ENCODE measurements around the gene ELL2. TPM values are rescaled to one million over a fixed set of nuclear protein-coding genes. Genes with fewer than 3 reads are reported as not detected.

ELL2 gene
- total RNA-seq, 4 donors from 2014 or later = 5.8 to 46.8 (median 19.7) TPM

DNA sequence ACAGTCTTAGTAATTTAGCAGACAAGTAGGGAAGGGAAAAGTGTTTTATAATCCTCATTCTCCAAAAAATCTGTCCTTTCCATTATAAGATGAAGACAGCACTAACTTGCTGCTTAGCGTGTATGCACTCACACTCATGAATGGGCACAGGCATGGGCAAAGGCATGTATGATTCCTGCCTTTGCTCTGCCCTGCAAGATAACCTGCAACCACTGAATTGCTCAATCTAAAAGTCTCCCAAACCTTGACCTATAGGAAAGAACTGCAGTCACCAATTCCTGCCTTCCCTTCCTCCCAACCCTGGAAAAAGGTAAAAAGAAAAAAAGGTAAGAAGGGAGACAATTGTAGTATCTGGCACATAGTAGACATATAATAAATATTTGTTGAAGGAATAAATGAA is 40.8 kb downstream of the ELL2 start:
- Histone ChIP-seq H3K9me3 (no peaks in the 10 kb centered on the region), H3K27me3 (no peaks in the 10 kb centered on the region), H3K4me1 (peaks cover 2 to 19% (median 15%) of the 10 kb centered on the region in 4 donors), H3K27ac (no peak overlapping the region), H3K4me3 (no peak overlapping the region), H3K36me3 (no peaks in the 10 kb centered on the region)
- intact Hi-C loops (cut with DNase I; ENCODE audit: low total_unique reads) = no loop called here
- TF ChIP-seq POLR2AphosphoS5 (IDR thresholded peaks at IDR 0.05) (no peak), EP300 (IDR thresholded peaks at IDR 0.05; ENCODE audit: low read depth) (no peak), CTCF (IDR thresholded peaks at IDR 0.05) (no peak)
- no peak for DNase-seq
- in situ Hi-C loops (cut with MboI; ENCODE audit: low pct_ligation_motif_present in 1 of 4, low pct_unique_long_range_greater_than_20kb in 1 of 4, low sequenced_read_pairs in 3 of 4) = no loop called here
- WGBS, 2 donors (ENCODE audit: low coverage in 1 of 2) = 100% methylated on average over 1 of the region's 1 CpG

DNA sequence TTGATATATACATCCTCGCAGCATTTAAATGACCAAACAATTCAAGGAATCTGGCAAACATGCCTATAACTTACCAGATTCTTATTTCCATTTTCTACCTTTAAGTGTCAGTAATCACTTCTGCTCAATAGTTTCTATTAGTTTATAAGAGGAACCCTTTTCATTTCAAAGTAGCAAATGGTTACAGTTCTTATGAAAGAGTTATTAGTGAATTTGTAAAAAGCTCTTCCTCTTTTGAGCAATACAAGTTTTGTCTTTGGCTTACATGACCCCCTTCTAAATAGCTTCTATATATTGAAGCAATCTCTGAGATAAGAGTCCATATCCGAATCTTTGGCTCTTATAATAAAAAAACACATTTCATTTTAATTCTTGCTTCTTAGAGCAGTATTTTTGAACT is 42.0 kb downstream of the ELL2 start:
- peaks cover 2 to 12% (median 6%) of the 10 kb centered on the region in 4 donors for H3K4me1 ChIP-seq
- WGBS, 2 donors (ENCODE audit: low coverage in 1 of 2) = 54 to 87% methylated on average over 2 of the region's 2 CpGs
- intact Hi-C loops (cut with DNase I; ENCODE audit: low total_unique reads) = no loop called here
- H3K36me3 ChIP-seq = no peaks in the 10 kb centered on the region
- H3K4me3 ChIP-seq = no peak overlapping the region
- TF ChIP-seq POLR2A (IDR thresholded peaks at IDR 0.05) (no peak), CTCF (IDR thresholded peaks at IDR 0.05) (no peak), POLR2AphosphoS5 (IDR thresholded peaks at IDR 0.05) (no peak), EP300 (IDR thresholded peaks at IDR 0.05; ENCODE audit: low read depth) (no peak)
- in situ Hi-C loops (cut with MboI; ENCODE audit: low pct_ligation_motif_present in 1 of 4, low pct_unique_long_range_greater_than_20kb in 1 of 4, low sequenced_read_pairs in 3 of 4) = no loop called here
- no peak for DNase-seq
- H3K27me3 ChIP-seq = no peaks in the 10 kb centered on the region
- H3K9me3 ChIP-seq = no peaks in the 10 kb centered on the region
- no peak overlapping the region for H3K27ac ChIP-seq

- Histone ChIP-seq H3K27ac (no peak overlapping the region), H3K4me3 (no peak overlapping the region), H3K4me1 (peaks cover 0 to 7% (median 5%) of the 10 kb centered on the region in 4 donors), H3K9me3 (no peaks in the 10 kb centered on the region), H3K36me3 (no peaks in the 10 kb centered on the region), H3K27me3 (no peaks in the 10 kb centered on the region)
- intact Hi-C loops (cut with DNase I; ENCODE audit: low total_unique reads) (no loop called here), in situ Hi-C loops (cut with MboI; ENCODE audit: low pct_ligation_motif_present in 1 of 4, low pct_unique_long_range_greater_than_20kb in 1 of 4, low sequenced_read_pairs in 3 of 4) (no loop called here)
- TF ChIP-seq POLR2AphosphoS5 (IDR thresholded peaks at IDR 0.05) = no peak
- TF ChIP-seq CTCF (IDR thresholded peaks at IDR 0.05) = no peak
- TF ChIP-seq EP300 (IDR thresholded peaks at IDR 0.05; ENCODE audit: low read depth) = no peak
- no peak for TF ChIP-seq POLR2A (IDR thresholded peaks at IDR 0.05)
- no peak for DNase-seq
- 69 to 72% methylated on average over 3 of the region's 3 CpGs for WGBS, 2 donors (ENCODE audit: low coverage in 1 of 2)
These were observed 43.1 kb downstream of the ELL2 start for GRCh38 chr5:95918421-95919006.

GRCh38 chr5:95917207-95917606 is 44.4 kb downstream of the ELL2 start:
- no peak overlapping the region for H3K4me3 ChIP-seq
- peaks cover 0 to 8% (median 5%) of the 10 kb centered on the region in 4 donors for H3K4me1 ChIP-seq
- no peaks in the 10 kb centered on the region for H3K27me3 ChIP-seq
- no peaks in the 10 kb centered on the region for H3K36me3 ChIP-seq
- in situ Hi-C loops (cut with MboI; ENCODE audit: low pct_ligation_motif_present in 1 of 4, low pct_unique_long_range_greater_than_20kb in 1 of 4, low sequenced_read_pairs in 3 of 4) (no loop called here), intact Hi-C loops (cut with DNase I; ENCODE audit: low total_unique reads) (no loop called here)
- no peak for TF ChIP-seq CTCF (IDR thresholded peaks at IDR 0.05)
- TF ChIP-seq POLR2A (IDR thresholded peaks at IDR 0.05) = no peak
- TF ChIP-seq POLR2AphosphoS5 (IDR thresholded peaks at IDR 0.05) = no peak
- TF ChIP-seq EP300 (IDR thresholded peaks at IDR 0.05; ENCODE audit: low read depth) = no peak
- no peak for DNase-seq
- H3K27ac ChIP-seq = no peak overlapping the region
- no peaks in the 10 kb centered on the region for H3K9me3 ChIP-seq
